SHP77 (cell line): Measurements from ENCODE around the gene NDC1.
"Not testable (repeated sequence)": the region's sequence is repeated elsewhere in the genome, so short reads cannot be mapped to it uniquely, and the experiment has no call there.

Experiments
- DNase-seq, 2 experiments: peaks; one replicate each; lab custom pipeline; 2025; lab: John Stamatoyannopoulos, UW

The NDC1 gene

DNA sequence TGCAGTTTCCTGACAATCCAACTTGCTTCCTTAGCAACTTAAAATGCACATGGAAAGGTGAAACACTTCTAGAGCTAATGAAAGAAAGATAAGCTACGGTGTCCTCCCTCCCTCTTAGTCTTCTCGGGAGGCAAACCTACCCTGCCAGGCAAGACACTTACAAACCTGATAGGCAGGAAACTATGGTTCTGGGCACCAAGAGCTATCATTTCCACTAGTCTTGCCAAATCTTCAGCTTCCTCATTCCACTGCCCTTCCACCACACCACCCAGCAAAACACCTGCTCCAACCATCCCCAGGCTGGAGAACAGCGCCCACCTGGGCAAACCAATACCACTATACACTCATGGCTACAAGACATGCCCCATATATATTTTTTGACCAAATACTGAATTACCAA, 15.2 kb downstream of the NDC1 start:
- no peak for DNase-seq

DNA sequence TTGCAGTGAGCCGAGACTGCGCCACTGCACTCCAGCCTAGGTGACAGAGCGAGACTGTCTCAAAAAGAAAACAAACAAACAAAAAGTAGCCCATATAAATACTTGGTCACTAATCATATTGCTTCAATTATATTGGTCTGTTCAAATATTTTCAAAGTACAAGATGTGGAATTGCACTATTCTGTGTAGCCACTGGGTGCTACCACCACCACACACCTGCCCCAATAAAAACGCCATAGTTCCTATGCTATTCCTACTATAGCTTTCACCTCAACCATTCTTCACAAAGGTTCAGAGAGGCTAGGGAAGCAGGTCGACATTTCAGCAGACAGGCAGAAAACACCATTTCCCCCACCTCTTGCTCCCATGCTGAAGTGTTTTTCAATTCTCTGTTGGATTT, 16.7 kb downstream of the NDC1 start:
- no peak for DNase-seq

DNA sequence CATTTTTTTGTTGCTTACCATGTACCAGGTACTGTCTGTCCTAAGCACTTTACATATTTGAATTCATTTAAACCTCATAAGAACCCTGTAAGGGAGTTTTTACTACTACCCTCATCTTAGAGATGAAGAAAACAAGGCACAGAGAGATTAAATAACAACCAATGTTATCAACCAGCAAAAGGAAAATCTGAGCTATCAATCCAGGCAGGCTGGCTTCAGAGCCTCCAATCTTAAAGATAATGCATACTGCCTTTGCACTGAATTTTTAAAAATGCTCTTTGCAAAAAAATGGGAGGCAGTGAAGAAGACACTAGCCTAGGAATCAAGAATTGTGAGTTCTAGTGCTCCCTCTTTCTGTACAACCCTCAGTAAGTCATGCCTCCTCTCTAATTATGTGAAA, 18.7 kb downstream of the NDC1 start:
- no peak for DNase-seq

DNA sequence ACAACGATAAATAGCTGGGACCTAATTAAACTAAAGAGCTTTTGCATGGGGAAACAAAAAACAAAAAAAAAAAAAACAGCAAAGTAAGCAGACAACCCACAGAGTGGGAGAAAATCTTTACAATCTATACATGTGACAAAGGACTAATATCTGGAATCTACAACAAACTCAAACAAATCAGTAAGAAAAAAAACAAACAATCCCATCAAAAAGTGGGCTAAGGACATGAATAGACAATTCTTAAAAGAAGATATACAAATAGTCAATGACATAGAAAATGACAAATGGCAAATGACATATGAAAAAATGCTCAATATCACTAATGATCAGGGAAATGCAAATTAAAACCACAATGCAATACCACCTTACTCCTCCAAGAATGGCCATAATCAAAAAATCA, 21.5 kb downstream of the NDC1 start:
- DNase-seq, result not testable (repeated sequence)

DNA sequence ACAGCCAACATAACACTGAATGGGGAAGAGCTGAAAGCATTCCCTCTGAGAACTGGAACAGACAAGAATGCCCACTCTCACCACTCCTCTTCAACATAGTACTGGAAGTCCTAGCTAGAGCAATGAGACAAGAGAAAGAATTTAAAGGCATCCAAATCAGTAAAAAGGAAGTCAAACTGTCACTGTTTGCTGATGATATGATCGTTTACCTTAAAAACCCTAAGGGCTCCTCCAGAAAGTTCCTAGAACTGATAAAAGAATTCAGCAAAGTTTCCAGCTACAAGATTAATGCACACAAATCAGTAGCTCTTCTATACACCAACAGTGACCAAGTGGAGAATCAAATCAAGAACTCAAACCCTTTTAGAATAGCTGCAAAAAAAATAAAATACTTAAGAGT, 22.6 kb downstream of the NDC1 start:
- DNase-seq, result not testable (repeated sequence)

DNA sequence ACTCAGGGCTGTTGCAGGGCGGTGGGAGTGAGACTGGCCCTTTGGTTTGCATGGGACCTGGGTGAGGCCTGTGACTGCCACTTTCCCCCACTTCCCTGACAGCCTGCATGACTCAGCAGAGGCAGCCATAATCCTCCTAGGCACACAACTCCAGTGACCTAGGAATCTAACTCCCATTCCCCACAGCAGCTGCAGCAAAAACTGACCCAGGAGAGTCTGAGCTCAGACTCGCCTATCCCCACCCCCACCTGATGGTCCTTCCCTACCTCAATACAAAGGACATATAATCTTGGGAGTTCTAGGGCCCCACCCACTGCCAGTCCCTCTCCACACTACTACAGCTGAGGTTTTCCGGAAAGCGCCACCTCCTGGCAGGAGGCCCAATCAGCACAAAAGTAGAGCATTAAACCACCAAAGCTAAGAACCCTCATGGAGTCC, 26.7 kb downstream of the NDC1 start:
- DNase-seq, result peak; percentile 10 to 21

DNA sequence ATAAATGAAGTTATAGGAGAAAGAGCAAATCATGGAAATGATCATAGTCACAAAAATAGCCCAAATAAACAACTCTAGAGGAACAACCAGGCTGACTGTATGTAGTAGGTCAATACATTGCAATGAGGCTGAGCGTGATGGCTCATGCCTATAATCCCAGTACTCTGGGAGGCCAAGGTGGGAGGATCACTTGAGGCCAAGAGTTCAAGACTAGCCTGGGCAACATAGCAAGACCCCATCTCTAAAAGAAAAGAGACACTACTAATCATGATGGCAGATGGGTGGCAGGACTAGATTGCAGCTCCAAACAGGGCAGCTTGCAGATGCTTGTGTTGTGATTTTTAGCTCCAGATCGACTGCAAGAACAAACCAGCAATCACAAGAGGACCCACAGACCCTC, 27.6 kb downstream of the NDC1 start:
- DNase-seq, result no peak

DNA sequence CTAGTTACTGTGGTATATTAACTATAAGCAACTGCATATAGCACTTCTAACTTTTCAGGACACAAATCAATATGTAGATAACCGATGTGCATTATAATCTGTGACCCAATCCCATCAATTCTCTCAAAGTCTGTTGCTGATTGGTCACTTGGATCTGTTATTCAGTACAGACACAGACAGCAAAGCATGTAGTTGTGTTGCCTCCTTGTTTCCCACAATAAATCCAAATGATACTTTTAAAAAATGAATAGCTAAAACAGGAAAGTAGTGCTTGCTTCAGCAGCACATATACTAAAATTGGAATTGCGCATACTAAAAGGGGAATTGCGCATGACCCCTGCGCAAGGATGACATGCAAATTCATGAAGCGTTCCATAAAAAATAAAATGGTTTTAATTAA, 28.1 kb downstream of the NDC1 start:
- DNase-seq, result no peak

DNA sequence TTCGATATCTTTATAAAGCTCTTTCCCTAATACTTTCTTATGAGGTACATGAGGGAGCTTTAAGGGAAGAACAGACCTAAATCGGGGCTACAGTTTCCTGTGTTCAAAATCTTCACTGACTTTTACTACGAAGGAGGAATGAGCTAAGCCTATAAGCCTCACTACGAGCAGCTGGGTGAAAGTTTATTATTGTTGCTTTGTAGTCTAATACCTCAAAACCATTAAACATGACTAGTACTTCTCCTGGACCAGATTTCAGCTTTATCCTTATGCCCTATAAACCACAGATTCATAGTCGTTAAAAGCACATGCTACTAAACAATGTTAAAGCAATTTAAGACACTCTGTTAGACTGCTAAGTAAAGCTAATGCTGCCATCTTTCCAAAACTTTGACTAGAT, 30.2 kb downstream of the NDC1 start:
- no peak for DNase-seq

DNA sequence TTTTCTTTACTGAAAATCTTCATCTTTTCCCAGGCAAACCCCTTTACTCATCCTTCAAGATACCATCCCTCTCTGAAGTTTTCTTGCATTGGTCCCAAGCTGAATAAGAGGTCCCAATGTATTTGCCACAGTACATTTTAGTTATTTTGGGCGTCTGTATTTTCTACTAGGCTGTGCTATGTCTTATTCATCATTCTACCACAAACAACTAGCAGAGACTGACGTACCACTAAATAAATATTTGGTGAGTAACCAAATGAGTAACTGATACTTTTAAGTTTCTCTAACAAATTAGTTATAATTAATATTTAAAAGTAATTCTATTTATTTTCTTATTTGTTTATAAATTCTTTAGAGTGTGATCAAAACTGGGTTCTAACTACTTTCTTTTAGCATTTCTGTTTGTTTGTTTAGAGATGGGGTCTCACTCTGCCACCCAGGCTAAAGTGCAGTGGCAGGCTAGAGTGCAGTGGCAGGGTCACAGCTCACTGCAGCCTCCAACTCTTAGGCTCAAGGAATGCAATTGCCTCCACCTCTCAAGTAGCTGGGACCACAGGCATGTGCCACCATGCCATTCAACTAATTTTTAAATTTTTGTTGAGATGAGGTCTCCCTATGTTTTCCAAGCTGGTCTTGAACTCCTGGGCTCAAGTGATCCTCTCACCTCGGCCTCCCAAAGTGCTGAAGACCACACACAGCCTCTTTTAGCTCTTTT, 33.1 kb downstream of the NDC1 start:
- no peak for DNase-seq

DNA sequence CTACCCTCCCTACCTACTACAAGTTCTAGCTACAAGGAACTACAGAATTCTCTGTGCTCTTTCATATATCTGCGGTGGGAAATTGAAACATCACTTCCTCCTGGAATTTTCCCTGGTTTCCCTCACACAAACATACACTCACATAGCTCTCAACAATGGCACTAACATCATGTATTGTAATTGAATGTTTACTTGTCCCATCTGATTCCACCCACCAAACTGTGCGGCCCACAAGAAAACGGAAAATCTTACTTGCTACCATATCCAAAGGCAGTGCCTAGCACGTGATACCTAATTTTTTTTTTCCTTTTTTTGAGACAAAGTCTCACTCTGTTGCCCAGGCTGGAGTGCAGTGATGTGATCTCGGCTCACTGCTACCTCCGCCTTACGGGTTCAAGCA, 33.9 kb downstream of the NDC1 start:
- no peak for DNase-seq

DNA sequence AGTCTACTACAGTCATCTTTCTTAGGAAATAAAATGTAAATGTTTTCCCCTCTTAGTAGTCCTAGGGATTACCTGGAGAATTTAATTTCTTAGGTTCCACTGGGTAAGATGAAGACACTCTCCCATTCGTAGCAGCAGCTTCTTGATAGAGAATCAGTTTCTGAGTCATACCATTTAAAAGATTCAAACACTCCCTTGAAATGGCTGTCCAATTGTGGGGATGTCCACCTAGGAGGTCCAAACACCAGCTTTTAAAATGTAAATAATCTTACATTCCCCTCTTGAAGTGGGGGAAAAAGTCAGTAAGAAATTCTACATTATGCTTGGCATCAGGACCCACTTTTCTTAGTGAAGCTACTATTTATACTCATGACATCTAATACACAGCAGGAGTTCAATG, 37.5 kb downstream of the NDC1 start:
- DNase-seq, result no peak

DNA sequence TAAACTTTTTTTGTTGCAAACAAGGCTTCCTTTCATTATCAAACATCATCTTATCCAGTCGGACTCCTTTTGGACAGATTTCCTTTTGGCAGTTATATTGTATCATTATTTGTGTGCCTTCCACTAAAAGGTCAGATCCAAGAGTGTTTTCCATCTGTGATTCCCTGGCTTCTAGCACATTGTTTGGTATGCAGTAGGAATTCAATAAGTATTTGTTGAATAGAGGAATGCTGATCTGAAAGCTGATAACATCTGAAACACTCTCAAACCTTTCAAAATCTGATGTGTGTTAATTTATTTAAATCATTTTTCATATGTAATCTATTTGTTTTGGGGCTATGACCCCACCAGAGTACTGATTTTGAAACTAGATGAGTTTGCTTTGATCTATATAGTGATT, 39.0 kb downstream of the NDC1 start:
- no peak for DNase-seq

DNA sequence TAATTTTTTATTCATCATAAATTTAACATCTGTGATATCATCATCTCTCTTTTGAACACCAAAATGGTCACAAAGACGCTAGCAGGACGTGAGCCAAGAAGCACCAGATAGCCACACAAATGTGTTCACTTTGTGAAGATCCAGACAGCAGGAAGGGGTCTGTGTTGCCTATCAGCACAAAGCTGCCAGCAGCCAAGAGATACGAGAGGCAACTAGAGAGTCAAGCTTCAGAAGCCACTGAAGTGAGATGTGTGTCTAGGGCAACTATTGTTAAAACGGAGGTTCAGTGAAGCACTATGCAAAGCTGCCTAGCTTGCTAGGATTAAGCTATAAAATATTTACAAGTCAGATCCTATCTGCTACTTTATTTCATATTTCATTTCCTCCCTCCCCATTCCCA, 45.3 kb downstream of the NDC1 start:
- DNase-seq, result no peak

DNA sequence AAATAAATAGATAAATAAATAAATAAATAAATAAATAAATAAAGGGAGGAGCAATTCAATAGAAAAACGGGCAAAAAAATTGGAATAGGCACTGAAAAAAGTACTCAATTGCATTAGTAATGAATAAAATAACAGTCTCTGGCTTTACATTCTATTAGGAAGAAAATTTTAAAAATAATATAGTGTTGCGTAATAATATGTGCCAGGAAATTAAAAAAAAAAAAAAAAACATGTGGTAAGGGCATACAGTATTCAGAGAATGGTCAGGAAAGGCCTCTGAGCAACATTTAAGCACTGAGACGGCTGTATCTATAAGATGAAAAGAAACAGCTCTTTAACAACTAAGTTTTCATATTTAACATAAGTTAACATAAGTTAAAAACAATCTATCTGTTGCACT, 50.4 kb downstream of the NDC1 start:
- DNase-seq, result no peak

DNA sequence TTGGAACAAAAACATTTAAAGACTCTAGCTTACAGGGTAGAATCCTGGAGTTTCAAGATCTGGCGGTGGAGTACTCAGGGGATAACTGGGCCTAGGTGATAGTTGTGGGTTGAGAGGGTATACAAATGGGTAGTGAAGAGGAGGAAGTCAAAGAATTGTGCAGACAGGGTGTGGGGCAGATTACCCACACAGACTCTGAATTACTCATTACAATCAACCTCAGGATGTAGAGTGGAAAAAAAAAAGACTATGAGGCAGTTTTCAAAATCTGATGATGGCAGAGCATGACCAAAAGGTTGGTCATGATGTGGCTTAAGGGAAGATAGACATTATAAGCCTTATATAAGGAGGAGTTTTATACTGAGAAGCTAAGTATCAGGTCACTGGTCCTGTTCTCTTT, 55.0 kb downstream of the NDC1 start:
- DNase-seq, result no peak

DNA sequence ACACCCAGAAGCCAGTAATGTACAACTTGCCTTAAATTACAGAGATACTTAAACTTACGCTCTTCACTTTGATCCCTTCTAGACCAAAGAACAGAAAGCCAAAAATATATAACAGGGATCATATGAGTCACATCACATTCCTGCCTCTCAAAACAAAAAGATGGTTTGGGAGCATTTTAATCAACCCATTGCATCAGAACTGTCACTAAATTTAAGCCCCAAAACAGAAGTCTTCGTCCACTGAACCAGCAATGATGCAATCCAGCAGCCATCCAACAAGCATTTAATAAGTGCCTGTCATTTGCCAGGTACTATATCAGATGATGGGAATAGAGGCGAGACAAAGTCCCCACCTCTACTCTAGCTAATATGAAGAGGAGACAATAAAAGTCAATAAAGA, 56.4 kb downstream of the NDC1 start:
- DNase-seq, result no peak

DNA sequence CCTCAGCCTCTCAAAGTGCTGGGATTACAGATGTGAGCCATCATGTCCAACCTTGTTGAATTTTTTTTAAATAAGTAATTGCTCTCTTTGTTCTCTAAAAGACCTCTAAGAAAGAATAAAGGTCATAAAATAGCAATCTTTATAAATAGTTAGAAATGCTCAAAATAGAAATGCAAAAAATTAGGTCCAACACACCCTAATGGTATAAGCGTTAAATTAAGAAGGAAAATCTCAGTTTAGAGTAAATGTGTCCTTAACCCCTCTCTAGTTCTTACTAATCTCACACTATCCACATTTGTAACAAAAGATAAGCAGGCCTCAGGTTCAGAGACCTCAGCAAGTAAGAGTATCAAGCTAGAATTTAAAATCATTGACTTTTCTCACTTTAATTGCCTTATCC, 60.8 kb downstream of the NDC1 start:
- DNase-seq, result no peak

DNA sequence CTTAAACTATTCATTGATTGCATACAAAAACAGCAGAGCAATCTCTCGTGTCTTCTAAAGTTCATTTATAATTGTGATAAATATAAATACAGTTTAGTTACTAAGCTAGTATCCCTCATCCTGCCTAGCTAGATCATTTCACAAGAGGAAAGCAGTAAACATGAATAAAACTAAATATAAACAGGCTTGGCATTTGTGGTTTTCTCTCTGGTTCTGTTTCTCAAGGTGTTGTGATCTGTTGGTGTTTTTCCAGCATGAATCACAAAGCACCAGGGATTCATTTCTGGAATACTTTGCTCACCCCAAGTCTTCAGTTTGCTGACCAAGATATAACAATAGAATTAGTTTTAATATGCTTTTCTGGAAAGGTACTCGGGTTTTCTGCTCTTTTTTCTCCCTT, 66.4 kb downstream of the NDC1 start:
- no peak for DNase-seq

DNA sequence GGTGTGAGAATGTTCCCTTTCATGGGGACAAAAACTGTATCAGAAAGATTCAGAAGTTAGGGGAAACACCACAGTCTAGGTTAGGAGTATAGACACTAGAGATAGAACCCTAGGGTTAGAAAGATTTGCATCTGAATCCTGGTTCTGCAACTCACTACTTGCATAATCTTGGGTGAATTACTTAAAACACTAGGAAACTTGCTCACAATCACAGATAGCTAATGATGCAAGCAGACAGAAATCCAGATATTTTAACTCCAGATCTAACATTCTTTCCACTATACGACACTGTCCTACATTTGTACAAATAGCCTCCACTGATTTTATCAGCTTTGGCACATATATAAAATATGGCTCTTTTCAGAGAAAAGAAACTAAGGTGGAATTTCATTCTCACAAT, 68.3 kb downstream of the NDC1 start:
- DNase-seq, result no peak

DNA sequence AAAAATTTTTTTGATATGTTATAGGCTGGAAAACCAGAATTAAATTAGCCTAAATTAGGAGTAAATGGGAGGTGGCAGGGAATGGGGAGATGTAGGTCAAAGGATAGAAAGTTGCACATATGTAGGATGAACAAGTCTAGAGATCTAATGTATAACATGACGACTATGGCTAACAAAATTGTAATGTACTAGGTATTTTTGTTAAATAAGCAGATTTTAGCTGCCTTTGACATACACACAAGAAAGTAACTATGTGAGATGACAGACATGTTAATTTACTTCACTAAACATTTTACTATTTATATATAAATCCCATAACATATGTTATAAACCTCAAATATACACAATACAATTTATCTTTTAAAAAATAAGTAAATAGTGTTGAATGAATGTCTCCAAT, 68.9 kb downstream of the NDC1 start:
- no peak for DNase-seq

DNA sequence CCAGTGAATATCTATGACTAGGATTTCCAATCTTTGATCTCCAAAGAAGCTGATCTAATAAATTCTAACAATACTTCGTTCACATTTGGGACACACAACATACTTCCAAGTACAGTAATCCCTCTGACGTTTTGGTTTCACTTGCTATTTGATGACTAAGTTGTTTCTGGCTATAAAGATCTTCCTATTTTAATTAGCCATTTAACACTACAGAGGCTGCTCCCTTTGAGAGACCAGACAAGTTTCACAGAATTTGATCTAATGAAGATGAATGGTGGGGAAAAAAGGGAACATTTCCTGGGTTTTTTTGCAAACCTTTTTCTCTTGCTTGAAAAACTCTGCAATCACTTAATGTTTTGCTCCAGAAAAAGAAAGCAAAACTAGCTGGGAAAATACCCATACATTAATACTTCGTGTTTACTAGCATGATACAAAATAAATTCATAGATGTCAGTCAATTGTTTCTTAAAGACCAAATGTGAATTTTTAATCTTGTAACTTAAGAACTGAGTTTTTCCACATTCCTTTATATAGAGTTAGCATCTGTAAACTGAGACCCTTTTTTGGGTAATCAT, 71.2 kb downstream of the NDC1 start:
- DNase-seq, result no peak

DNA sequence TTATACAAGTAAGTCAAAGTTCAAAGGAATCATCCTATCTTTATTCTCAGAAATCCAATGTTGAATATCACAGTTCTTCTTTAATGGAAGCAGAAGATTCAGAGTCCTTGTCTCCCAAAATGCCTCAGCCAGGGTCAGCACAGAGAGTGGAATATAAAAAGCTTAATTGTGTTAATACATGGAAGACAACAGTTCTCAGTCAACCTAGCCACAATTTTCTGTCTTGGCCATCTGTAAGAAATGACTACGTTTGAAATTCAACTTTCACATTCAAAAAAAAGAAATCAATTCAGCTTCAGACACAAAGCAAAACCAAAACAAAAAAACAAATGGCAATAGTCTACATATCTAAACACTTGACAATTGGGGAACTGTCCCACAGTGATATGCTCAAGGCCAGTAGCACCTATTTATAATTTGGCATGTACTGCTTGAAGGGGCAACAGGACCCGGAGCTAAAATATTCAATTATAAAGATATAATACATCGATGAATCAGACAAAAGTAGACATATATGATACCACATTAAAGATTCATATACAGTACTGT, 71.8 kb downstream of the NDC1 start:
- no peak for DNase-seq

DNA sequence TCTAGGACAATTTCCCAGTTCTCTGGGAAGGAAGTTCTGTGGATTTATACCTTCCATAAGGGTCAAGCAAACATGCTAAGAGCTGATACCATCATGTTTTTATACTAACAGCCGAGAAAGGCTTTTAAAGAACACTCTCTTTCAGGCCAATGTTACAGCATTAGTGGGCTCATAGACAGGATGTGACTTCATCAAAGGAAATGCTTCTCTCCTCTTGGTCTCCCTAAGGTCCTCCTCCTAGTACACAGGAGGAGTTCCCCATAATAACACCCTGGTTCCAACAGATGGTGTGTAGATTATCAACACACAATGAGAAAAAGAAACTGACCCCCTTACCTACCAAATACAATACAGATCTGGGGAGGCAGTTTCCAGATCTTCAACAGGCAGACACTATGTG, 72.4 kb downstream of the NDC1 start:
- DNase-seq, result no peak
